Nephron progenitor cell (in vitro differentiated cells): Measurements from ENCODE around the gene TUBB3.

Experiments used
- DNase-seq: peaks from one replicate; pipeline ENCODE4 v3.0.0; 2021
- H3K27ac Mint-ChIP-seq: 2 replicates; pipeline ENCODE4 v1.8.0; 2021; ENCODE audit warnings: mild to moderate bottlenecking, moderate library complexity, mixed read lengths
- H3K27me3 Mint-ChIP-seq: 2 replicates; pipeline ENCODE4 v1.8.0; 2021; ENCODE audit warnings: mild to moderate bottlenecking, low read depth, mixed read lengths; ENCODE audit not compliant: poor library complexity
- H3K36me3 Mint-ChIP-seq: 2 replicates; pipeline ENCODE4 v1.8.0; 2021; ENCODE audit warnings: low read depth, mixed read lengths
- H3K4me1 Mint-ChIP-seq: 2 replicates; pipeline ENCODE4 v1.8.0; 2021; ENCODE audit warnings: mixed read lengths
- H3K4me3 Mint-ChIP-seq: 2 replicates; pipeline ENCODE4 v1.8.0; 2021; ENCODE audit warnings: mild to moderate bottlenecking, moderate library complexity, mixed read lengths
- H3K9me3 Mint-ChIP-seq: 2 replicates; pipeline ENCODE4 v1.8.0; 2021; ENCODE audit warnings: mild to moderate bottlenecking, moderate library complexity, mixed read lengths
- TF ChIP-seq, protein P1 (sequence below): fragments of 200-600 bp; sonication (generic); IDR thresholded peaks from 2 replicates; pipeline ENCODE4 v1.5.0; 2021; ENCODE audit warnings: antibody characterized with exemption

TUBB3 gene

DNA sequence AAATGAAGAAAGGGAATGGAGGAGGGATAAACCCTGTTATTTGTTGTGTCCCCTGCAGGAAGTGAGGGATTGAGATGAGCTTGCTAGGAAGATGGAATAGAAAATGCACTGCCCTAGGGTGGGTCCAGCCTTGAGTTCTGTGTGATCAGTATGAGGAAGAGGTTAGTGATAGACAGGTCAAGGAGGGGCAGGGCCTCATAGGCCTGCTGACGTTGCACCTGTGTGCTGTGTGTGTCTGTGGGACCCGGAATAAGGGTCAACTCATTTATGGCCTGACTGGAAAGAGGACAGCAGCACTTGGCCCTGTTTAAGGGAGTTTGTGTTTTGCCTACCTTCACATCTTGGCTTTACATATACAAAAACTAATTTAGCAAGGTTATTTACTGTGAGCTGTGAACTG, 51.7 kb downstream of the TUBB3 start:
- Mint-ChIP-seq H3K4me3 (no peak overlapping the region), H3K27ac (no peak overlapping the region), H3K27me3 (no peaks in the 10 kb centered on the region), H3K4me1 (peaks cover 13% of the 10 kb centered on the region), H3K36me3 (peaks cover 41% of the 10 kb centered on the region), H3K9me3 (peaks cover 28% of the 10 kb centered on the region)
- TF ChIP-seq, protein P1, sequence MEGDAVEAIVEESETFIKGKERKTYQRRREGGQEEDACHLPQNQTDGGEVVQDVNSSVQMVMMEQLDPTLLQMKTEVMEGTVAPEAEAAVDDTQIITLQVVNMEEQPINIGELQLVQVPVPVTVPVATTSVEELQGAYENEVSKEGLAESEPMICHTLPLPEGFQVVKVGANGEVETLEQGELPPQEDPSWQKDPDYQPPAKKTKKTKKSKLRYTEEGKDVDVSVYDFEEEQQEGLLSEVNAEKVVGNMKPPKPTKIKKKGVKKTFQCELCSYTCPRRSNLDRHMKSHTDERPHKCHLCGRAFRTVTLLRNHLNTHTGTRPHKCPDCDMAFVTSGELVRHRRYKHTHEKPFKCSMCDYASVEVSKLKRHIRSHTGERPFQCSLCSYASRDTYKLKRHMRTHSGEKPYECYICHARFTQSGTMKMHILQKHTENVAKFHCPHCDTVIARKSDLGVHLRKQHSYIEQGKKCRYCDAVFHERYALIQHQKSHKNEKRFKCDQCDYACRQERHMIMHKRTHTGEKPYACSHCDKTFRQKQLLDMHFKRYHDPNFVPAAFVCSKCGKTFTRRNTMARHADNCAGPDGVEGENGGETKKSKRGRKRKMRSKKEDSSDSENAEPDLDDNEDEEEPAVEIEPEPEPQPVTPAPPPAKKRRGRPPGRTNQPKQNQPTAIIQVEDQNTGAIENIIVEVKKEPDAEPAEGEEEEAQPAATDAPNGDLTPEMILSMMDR: no peak
- DNase-seq: no peak

DNA sequence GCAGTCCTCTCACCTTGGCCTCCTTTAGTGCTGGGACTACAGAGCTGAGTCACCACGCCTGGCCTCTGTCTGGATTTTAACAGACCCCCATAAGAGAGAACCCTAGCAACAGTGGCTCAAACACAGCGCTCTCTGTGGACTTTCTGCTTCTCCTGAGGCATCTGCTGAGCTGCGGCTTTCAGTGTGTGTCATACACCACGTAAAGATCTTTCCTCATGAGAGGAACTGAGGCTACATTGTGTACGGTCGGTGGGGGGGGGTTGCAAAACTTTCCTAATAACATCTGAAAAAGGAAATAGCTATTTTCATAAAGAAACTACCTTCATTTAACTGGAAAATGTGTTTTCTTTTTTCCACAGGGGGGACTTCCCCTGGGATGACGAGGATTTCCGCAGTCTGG, 58.3 kb downstream of the TUBB3 start:
- Mint-ChIP-seq H3K9me3 (no peaks in the 10 kb centered on the region), H3K36me3 (peaks cover 49% of the 10 kb centered on the region), H3K27me3 (no peaks in the 10 kb centered on the region), H3K4me1 (no peaks in the 10 kb centered on the region), H3K4me3 (no peak overlapping the region), H3K27ac (no peak overlapping the region)
- DNase-seq: no peak
- TF ChIP-seq, protein P1: no peak

DNA sequence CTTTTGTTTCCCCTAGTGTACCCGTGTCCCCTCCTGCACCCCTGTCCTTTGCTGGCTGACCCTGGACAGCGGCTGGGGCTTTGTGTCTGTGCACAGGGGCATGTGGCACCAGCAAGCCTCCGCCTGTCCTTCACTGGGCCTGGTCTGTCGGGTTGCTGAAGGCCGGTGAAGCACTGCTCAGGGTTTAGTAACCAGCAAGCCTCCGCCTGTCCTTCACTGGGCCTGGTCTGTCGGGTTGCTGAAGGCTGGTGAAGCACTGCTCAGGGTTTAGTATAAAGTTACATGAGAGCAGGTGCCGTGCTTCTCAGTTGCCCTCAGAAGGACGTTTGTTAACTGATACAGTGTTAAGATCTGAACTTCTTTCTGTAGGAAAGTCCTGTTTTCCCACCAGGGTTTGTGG, 59.2 kb downstream of the TUBB3 start:
- no peak overlapping the region for H3K27ac Mint-ChIP-seq
- DNase-seq: no peak
- TF ChIP-seq, protein P1: no peak
- H3K9me3 Mint-ChIP-seq: no peaks in the 10 kb centered on the region
- H3K27me3 Mint-ChIP-seq: no peaks in the 10 kb centered on the region
- H3K4me1 Mint-ChIP-seq: no peaks in the 10 kb centered on the region
- no peak overlapping the region for H3K4me3 Mint-ChIP-seq
- peaks cover 57% of the 10 kb centered on the region for H3K36me3 Mint-ChIP-seq

DNA sequence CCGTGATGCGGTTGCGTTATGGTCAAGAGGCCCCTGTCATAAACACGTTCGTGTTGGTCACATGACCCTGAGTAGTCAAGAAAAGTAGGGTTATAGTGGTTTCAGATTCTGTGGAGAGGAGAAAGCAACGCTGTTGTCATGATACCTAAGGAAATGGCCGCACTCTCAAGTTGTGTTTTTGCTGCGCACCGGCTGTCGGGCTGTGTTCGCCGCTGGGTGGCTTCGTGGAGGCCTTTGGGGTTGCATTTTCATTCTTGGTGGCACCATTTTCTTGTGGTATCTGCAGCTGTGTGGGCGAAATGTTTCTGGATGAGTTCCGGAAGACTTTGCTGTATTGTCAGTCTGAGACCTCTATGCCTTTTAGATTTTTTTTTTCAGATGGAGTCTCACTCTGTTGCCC, 60.4 kb downstream of the TUBB3 start:
- Mint-ChIP-seq H3K27ac (no peak overlapping the region), H3K27me3 (no peaks in the 10 kb centered on the region), H3K9me3 (no peaks in the 10 kb centered on the region), H3K4me1 (no peaks in the 10 kb centered on the region), H3K36me3 (peaks cover 60% of the 10 kb centered on the region), H3K4me3 (no peak overlapping the region)
- no peak for DNase-seq
- TF ChIP-seq, protein P1: no peak

GRCh38 chr16:89984216-89984615, 61.1 kb downstream of the TUBB3 start:
- H3K4me3 Mint-ChIP-seq: no peak overlapping the region
- no peaks in the 10 kb centered on the region for H3K27me3 Mint-ChIP-seq

GRCh38 chr16:89985219-89985618, 62.1 kb downstream of the TUBB3 start:
- H3K4me3 Mint-ChIP-seq: no peak overlapping the region
- TF ChIP-seq, protein P1: no peak
- H3K36me3 Mint-ChIP-seq: peaks cover 49% of the 10 kb centered on the region
- H3K9me3 Mint-ChIP-seq: no peaks in the 10 kb centered on the region
- no peak overlapping the region for H3K27ac Mint-ChIP-seq
- H3K4me1 Mint-ChIP-seq: no peaks in the 10 kb centered on the region
- no peaks in the 10 kb centered on the region for H3K27me3 Mint-ChIP-seq
- DNase-seq: no peak

More at GRCh38 chr16:89984216-89984615, 61.1 kb downstream of the TUBB3 start:
- Mint-ChIP-seq H3K27ac (no peak overlapping the region), H3K9me3 (no peaks in the 10 kb centered on the region), H3K36me3 (peaks cover 58% of the 10 kb centered on the region), H3K4me1 (no peaks in the 10 kb centered on the region)
- TF ChIP-seq, protein P1: no peak
- no peak for DNase-seq
